IMR-90 (cell line): ENCODE results near the gene PARVB. TPM values are rescaled to one million over a fixed set of nuclear protein-coding genes. Genes with fewer than 3 reads are reported as not detected.

Source experiments
- ATAC-seq: fragments of 200-7000 bp; cut with Tn5 transposase; 2 replicates; pipeline ENCODE4 v1.9.1; 2020; ENCODE audit warnings: low read depth, mild to moderate bottlenecking, moderate library complexity
- BruUV-seq: library from RNA; stranded (reverse); fragments of 400-500 nt; replicated peaks from 2 replicates; lab custom pipeline; 2021; lab: Mats Ljungman, UMichigan
- CTCF ChIA-PET: fragments of 300-600 bp; formaldehyde crosslinking; extraction: SDS; loops from one replicate; lab custom pipeline; 2021; ENCODE audit warnings: antibody characterized with exemption; lab: Yijun Ruan, JAX
- POLR2A ChIA-PET: fragments of 300-600 bp; sonication (Branson Sonifier 250); formaldehyde crosslinking; loops from one replicate; lab custom pipeline; 2022; ENCODE audit warnings: antibody characterized with exemption; ENCODE audit not compliant: unreplicated experiment; lab: Charles Lee
- DNase-seq: peaks from one replicate; pipeline ENCODE4 v3.0.0; 2013
- H2AFZ ChIP-seq: replicated peaks from 2 replicates; pipeline ENCODE3; 2013; ENCODE audit warnings: low read length, mild to moderate bottlenecking; ENCODE audit not compliant: poor library complexity
- H2AK5ac ChIP-seq: 2 replicates; pipeline ENCODE4 v1.6.1; 2013; ENCODE audit warnings: low read depth, low read length, inconsistent platforms
- H2AK9ac ChIP-seq: replicated peaks from 2 replicates; pipeline ENCODE3; 2013; ENCODE audit warnings: mild to moderate bottlenecking, low read depth, low read length, moderate library complexity; ENCODE audit not compliant: poor library complexity
- H2BK120ac ChIP-seq: 2 replicates; pipeline ENCODE4 v1.6.1; 2013; ENCODE audit warnings: low read depth, low read length, inconsistent platforms
- H2BK15ac ChIP-seq: 3 replicates; pipeline ENCODE4 v1.6.1; 2013; ENCODE audit warnings: low read depth, low read length, inconsistent platforms
- H2BK20ac ChIP-seq: 2 replicates; pipeline ENCODE4 v1.6.1; 2013; ENCODE audit warnings: low read depth, mild to moderate bottlenecking, inconsistent platforms, low read length, moderate library complexity
- H2BK5ac ChIP-seq: 2 replicates; pipeline ENCODE4 v1.6.1; 2013; ENCODE audit warnings: mild to moderate bottlenecking, low read depth, low read length, inconsistent platforms; ENCODE audit not compliant: poor library complexity, severe bottlenecking
- H3K14ac ChIP-seq: replicated peaks from 2 replicates; pipeline ENCODE4 v1.6.1; 2013; ENCODE audit warnings: low read depth, low read length, inconsistent platforms
- H3K18ac ChIP-seq: 2 replicates; pipeline ENCODE4 v1.6.1; 2013; ENCODE audit warnings: low read depth, low read length, control low read depth
- H3K23ac ChIP-seq: 2 replicates; pipeline ENCODE4 v1.6.1; 2013; ENCODE audit warnings: low read depth, low read length, inconsistent platforms
- H3K27ac ChIP-seq: 2 replicates; pipeline ENCODE4 v1.5.1; 2013; ENCODE audit warnings: mild to moderate bottlenecking, control low read depth, low read length; ENCODE audit not compliant: insufficient read depth
- H3K27me3 ChIP-seq: 2 replicates; pipeline ENCODE4 v1.6.1; 2013; ENCODE audit warnings: low read length; ENCODE audit not compliant: control insufficient read depth, insufficient read depth
- H3K36me3 ChIP-seq: 2 replicates; pipeline ENCODE4 v1.6.1; 2013; ENCODE audit warnings: low read length, mixed read lengths; ENCODE audit not compliant: control insufficient read depth, insufficient read depth
- H3K4ac ChIP-seq: 2 replicates; pipeline ENCODE4 v1.6.1; 2013; ENCODE audit warnings: low read depth, low read length, inconsistent platforms
- H3K4me1 ChIP-seq: 2 replicates; pipeline ENCODE4 v1.6.1; 2013; ENCODE audit warnings: low read length, mixed read lengths; ENCODE audit not compliant: control insufficient read depth, insufficient read depth
- H3K4me2 ChIP-seq: 2 replicates; pipeline ENCODE4 v1.6.1; 2013; ENCODE audit warnings: low read depth, mild to moderate bottlenecking, control low read depth, low read length, moderate library complexity
- H3K4me3 ChIP-seq: 2 replicates; pipeline ENCODE4 v1.5.1; 2013; ENCODE audit warnings: low read depth, mild to moderate bottlenecking, control low read depth, low read length, moderate library complexity; ENCODE audit not compliant: insufficient read depth
- H3K56ac ChIP-seq: 2 replicates; pipeline ENCODE4 v1.6.1; 2013; ENCODE audit warnings: low read length, inconsistent platforms; ENCODE audit not compliant: insufficient read depth; ENCODE audit errors: extremely low read depth
- H3K79me1 ChIP-seq, 2 experiments: 2 replicates each; pipeline ENCODE4 v1.6.1; 2013; ENCODE audit warnings: low read length in 2 of 2, inconsistent platforms in 1 of 2, low read depth in 1 of 2
- H3K9ac ChIP-seq: 2 replicates; pipeline ENCODE4 v1.6.1; 2013; ENCODE audit warnings: low read depth, low read length, control low read depth
- H3K9me1 ChIP-seq: 2 replicates; pipeline ENCODE4 v1.6.1; 2013; ENCODE audit warnings: low read length, inconsistent platforms; ENCODE audit not compliant: insufficient read depth
- H3K9me3 ChIP-seq: 2 replicates; pipeline ENCODE4 v1.6.1; 2013; ENCODE audit warnings: low read length; ENCODE audit not compliant: control insufficient read depth, insufficient read depth
- H4K20me1 ChIP-seq: 2 replicates; pipeline ENCODE4 v1.6.1; 2013; ENCODE audit warnings: low read length, inconsistent platforms; ENCODE audit not compliant: insufficient read depth
- H4K5ac ChIP-seq: 2 replicates; pipeline ENCODE4 v1.6.1; 2013; ENCODE audit warnings: mild to moderate bottlenecking, low read depth, low read length, control low read depth
- H4K8ac ChIP-seq, 2 experiments: 2 replicates each; pipeline ENCODE4 v1.6.1; 2013; ENCODE audit warnings: low read depth in 2 of 2, low read length in 2 of 2, control low read depth in 1 of 2, inconsistent platforms in 1 of 2
- H4K91ac ChIP-seq: 2 replicates; pipeline ENCODE4 v1.6.1; 2013; ENCODE audit warnings: low read depth, low read length, inconsistent platforms; ENCODE audit not compliant: insufficient read depth
- CHD1 ChIP-seq: IDR thresholded peaks from 2 replicates; pipeline ENCODE4 v1.6.1; 2012; ENCODE audit warnings: low read depth, low read length, improper control_type of control experiment
- CTCF ChIP-seq: conservative IDR thresholded peaks from 2 replicates; pipeline ENCODE4 v1.5.1; 2012; ENCODE audit warnings: mild to moderate bottlenecking, low read depth, low read length, improper control_type of control experiment
- ELK1 ChIP-seq: fragments of 150-350 bp; IDR thresholded peaks from 2 replicates; pipeline ENCODE4 v1.6.1; 2016; ENCODE audit warnings: low read depth, mild to moderate bottlenecking, low read length, moderate library complexity, borderline replicate concordance
- MAFK ChIP-seq: IDR thresholded peaks from 2 replicates; pipeline ENCODE4 v1.6.1; 2012; ENCODE audit warnings: low read depth, low read length, improper control_type of control experiment
- RFX5 ChIP-seq: IDR thresholded peaks from 2 replicates; pipeline ENCODE4 v1.8.0; 2012; ENCODE audit warnings: low read depth, mild to moderate bottlenecking, low read length, moderate library complexity
- SMC3 ChIP-seq: fragments of 150-350 bp; IDR thresholded peaks from 2 replicates; pipeline ENCODE4 v1.6.1; 2016; ENCODE audit warnings: low read depth, mild to moderate bottlenecking, antibody characterized with exemption, low read length, moderate library complexity
- USF2 ChIP-seq: fragments of 150-350 bp; IDR thresholded peaks from 2 replicates; pipeline ENCODE4 v1.6.1; 2017; ENCODE audit warnings: mild to moderate bottlenecking, antibody characterized with exemption, low read length, low read depth
- WGBS, 2 experiments: methylation state at CpG; one replicate each; pipeline versions ENCODE4 v1.1.5 to v1.1.7; 2013; ENCODE audit warnings: missing lambda C conversion rate in 2 of 2; ENCODE audit not compliant: insufficient read length in 1 of 2; ENCODE audit errors: extremely low coverage in 2 of 2; 5-methylcytosine and 5-hydroxymethylcytosine counted together
- dilution Hi-C: fragments of 300-500 bp; cut with HindIII; formaldehyde crosslinking; loops from one replicate; pipeline ENCODE4 v1.14.3; 2018; ENCODE audit warnings: low sequenced_read_pairs; ENCODE audit not compliant: unreplicated experiment
- in situ Hi-C: fragments of 300-500 bp; cut with MboI; formaldehyde crosslinking; loops from 3 replicates; pipeline ENCODE4 v1.14.3; 2019; ENCODE audit warnings: low sequenced_read_pairs, inconsistent platforms, mixed read lengths
- intact Hi-C: fragments of 100-400 bp; cut with micrococcal nuclease; formaldehyde crosslinking; loops from 2 replicates; pipeline ENCODE4 v1.10.0; 2022
- polyA plus RNA-seq, 3 experiments: library from polyadenylated mRNA; depleted of rRNA; stranded (reverse); fragments of >200 nt; gene quantifications; 2 replicates each; pipeline ENCODE4 v1.2.3, GENCODE V29; 2012; ENCODE audit warnings: low replicate concordance in 1 of 3
- total RNA-seq: library from RNA; depleted of rRNA; stranded (reverse); fragments of >200 nt; gene quantifications from 2 replicates; pipeline ENCODE4 v1.2.3, GENCODE V29; 2012

PARVB gene
- total and polyA plus RNA-seq, 2 of the 4 experiments (the other 2 are of a cell fraction), result 44.3 to 53.9 TPM

GRCh38 chr22:43988960-43989359, 35.1 kb upstream of the PARVB start:
- in situ Hi-C loops, result no loop called here
- ChIA-PET CTCF (no interaction called here), POLR2A (no interaction called here)
- no peak overlapping the region for H2AK9ac ChIP-seq
- WGBS, 2 experiments, result no CpG with 5 or more reads among the region's 10 CpGs
- no peak overlapping the region for H3K18ac ChIP-seq
- H3K4ac ChIP-seq, result no peak overlapping the region
- DNase-seq (no peak), ATAC-seq (no peak)
- H2BK15ac ChIP-seq, result no peak overlapping the region
- H3K9ac ChIP-seq, result no peak overlapping the region
- no peak overlapping the region for H4K91ac ChIP-seq
- H2AFZ ChIP-seq, result no peak overlapping the region
- BruUV-seq, result no TSS peak
- no peak overlapping the region for H3K23ac ChIP-seq
- H3K56ac ChIP-seq, result no peak overlapping the region
- no peak overlapping the region for H2AK5ac ChIP-seq
- H3K9me3 ChIP-seq, result no peaks in the 10 kb centered on the region
- H4K8ac ChIP-seq, result no peak overlapping the region
- H2BK5ac ChIP-seq, result no peak overlapping the region
- no peak overlapping the region for H3K4me3 ChIP-seq
- H2BK120ac ChIP-seq, result no peak overlapping the region
- no peaks in the 10 kb centered on the region for H3K9me1 ChIP-seq
- H3K27me3 ChIP-seq, result no peaks in the 10 kb centered on the region
- no peak overlapping the region for H2BK20ac ChIP-seq
- intact Hi-C loops, result no loop called here
- H3K36me3 ChIP-seq, result peaks cover 47% of the 10 kb centered on the region
- peaks cover 19% of the 10 kb centered on the region for H4K20me1 ChIP-seq
- H3K4me1 ChIP-seq, result peaks cover 7% of the 10 kb centered on the region; the same call in 1 of the 2 replicates
- no peak overlapping the region for H3K4me2 ChIP-seq
- TF ChIP-seq ELK1 (no peak), USF2 (no peak), CTCF (no peak), SMC3 (no peak), CHD1 (no peak), RFX5 (no peak), MAFK (no peak)
- no peak overlapping the region for H4K5ac ChIP-seq
- no peak overlapping the region for H3K14ac ChIP-seq
- dilution Hi-C loops, result no loop called here
- H3K27ac ChIP-seq, result no peak overlapping the region
- H3K79me1 ChIP-seq, result peaks cover 0 to 16% of the 10 kb centered on the region in 2 experiments; a peak in 2 of 4 replicates
